GM12872 (cell line): ENCODE results near the gene ALDH3B2.

ENCODE experiments used
- CTCF ChIP-seq: IDR thresholded peaks from 3 replicates; pipeline ENCODE4 v1.5.1; 2011; ENCODE audit warnings: low read depth, mild to moderate bottlenecking, low read length, moderate library complexity; ENCODE audit not compliant: insufficient read depth

Gene ALDH3B2

GRCh38 chr11:67687986-67688385 is 13.6 kb upstream of the ALDH3B2 start:
- TF ChIP-seq CTCF = no peak

- TF ChIP-seq CTCF = no peak
Observed at GRCh38 chr11:67680696-67681470, 6.5 kb upstream of the ALDH3B2 start.

GRCh38 chr11:67675058-67675747 is 780 bp upstream of the ALDH3B2 start:
- TF ChIP-seq CTCF = no peak

GRCh38 chr11:67673902-67674301 is 521 bp downstream of the ALDH3B2 start:
- TF ChIP-seq CTCF = no peak

- TF ChIP-seq CTCF = no peak
Observed at GRCh38 chr11:67673358-67673757, 1.1 kb downstream of the ALDH3B2 start.

GRCh38 chr11:67671211-67671520 is 3.3 kb downstream of the ALDH3B2 start:
- TF ChIP-seq CTCF = no peak

- no peak for TF ChIP-seq CTCF
Observed at GRCh38 chr11:67670316-67671210, 3.9 kb downstream of the ALDH3B2 start.
